Left renal pelvis (tissue), 4 donors: ENCODE data around the gene GASK1A. TPM values are rescaled to one million over a fixed set of nuclear protein-coding genes. Genes with fewer than 3 reads are reported as not detected.

Experiments used
- DNase-seq, 4 donors: peaks; one replicate each; pipeline ENCODE4 v3.0.0-alpha.2; 2013; ENCODE audit warnings: low read depth in 4 of 4, low spot score in 3 of 4
- polyA plus RNA-seq, 4 donors: library from polyadenylated mRNA; unstranded; fragments of 120-200 nt; gene quantifications; one replicate each; pipeline ENCODE4 v1.2.1, GENCODE V29; 2013; ENCODE audit not compliant: insufficient read length in 4 of 4

The GASK1A gene
- polyA plus RNA-seq, 4 donors, result 3.6 to 7.8 (median 4.0) TPM

DNA sequence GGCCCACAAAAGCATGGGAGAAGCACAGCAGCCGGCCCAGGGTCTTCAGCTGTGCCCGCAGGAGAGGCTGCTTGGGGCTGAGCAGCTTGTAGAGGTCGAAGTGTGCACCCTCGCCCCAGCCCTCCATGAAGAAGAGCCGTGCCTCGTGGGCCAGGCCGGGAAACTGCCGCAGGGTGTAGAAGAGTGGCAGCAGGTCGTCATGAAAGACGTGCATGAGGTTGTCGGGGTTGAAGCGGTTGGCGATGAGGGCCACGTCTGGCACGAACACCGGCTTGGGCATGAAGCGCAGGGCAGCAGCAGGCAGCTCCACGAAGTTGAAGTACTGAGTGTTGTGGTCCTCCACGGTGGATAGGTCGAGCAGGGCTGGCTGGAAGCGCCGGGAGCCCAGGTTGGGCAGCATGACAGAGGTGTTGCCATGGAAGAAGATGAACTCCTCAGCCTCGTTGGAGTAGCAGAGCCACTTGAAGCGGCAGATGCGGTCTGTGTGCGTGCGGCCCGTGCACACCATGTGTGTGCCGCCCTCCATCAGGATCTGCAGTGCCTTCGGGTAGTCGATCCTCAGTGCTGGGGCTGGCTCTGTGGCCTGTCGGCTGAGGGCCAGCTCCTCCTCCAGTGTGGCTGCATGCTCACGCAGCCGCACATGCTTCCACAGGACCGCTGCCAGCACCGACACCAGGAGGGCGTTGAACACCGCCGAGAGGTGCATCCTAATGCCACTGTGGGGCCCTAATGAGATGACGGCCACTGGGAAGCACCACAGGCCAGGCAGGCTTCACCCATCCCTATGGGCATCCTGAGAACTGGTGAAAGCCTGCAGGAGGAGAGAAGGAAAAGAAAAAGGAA lies 101.8 kb downstream of the GASK1A start:
- no peak for DNase-seq

DNA sequence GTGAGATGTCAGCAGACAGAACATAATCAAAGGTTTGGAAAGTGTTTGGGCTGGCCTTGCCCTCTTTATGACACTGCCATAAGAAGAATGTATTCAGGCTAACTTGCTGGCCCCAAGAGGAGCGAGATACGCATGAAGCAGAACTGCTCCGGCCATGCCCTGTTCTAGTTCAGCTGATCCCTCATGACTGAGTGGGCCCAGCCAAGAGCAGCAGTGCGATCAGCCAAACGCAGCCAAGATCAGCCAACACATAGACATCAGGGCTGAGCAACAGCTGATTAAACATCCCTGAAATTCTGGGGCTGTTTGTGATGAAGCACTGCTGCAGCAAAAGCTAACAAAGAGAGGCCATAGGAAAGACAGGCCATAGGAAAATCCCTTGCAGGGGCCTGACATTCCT lies 102.7 kb downstream of the GASK1A start:
- DNase-seq, result no peak

DNA sequence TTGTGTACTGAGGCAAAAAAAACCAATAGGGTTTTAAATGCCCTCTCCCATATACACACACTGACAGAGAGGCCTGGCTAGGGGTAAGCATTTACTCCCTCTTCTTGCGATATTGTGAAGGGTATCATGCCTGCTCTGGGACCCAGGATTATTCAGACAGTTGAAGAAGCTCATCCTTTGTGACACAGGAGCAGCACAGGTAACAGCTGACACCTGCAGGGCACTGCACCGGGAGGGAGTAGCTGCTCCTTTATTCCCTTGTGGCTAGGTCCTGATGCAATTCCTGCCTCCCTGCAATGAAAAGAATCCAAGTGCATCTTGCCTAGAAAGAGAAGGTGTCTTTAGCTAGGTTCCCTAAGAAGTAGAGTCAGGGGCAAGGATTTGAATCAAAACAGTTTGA lies 103.3 kb downstream of the GASK1A start:
- DNase-seq, result no peak

DNA sequence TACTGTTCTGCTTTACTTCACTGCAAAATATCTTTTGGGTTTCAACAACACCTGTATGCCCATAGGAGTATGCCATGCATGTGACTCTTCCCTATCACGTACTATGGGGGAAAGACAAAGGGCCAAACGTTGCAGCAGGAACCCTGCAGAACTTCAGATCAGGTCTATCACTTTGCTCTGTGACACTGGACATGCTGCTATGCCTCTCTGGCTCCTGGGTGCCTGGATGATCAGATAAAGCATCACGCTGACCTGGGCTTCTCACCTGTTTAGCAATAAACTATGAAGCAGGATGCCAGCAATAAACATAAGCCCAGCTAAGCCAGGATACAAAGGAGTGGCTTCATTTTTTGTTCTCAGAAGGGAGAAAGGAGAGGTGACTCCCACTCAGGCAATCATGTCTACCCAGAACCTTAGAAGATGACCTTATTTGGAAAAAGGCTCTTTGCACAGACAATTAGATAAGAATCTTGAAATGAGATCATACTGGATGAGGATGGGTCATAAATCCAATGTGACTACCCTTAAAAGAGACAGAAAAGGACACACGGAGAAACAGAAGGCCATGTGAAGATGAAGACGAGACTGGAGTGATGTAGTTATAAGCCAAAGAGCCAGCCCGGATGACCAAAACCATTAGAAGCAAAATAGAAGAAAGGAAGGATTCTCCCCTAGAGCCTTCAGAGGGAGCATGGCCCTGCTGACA lies 107.5 kb downstream of the GASK1A start:
- no peak for DNase-seq

DNA sequence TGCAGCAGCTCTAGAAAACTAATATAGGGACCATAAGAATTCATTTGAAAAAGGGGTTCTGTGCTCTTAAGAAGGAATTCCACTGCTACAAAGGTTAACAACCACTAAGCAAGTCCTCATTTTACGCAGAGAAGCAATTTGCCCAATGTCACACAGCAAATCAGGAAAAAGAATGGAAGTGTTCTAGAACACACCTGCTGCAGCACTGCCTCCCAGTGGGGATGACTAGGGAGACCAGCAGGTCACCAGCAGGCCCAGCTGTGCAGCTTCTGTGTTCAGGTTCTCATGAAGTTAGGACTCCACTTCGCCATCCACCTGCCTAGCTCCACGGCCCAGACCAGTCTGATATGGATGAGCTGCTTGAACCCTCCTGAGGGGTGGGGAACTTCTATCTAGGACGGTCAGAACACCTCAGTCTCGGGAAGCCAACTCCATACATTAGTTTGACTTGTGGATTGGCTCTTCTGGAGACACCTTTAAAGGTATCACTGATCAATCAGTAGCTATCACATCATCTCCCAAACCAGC lies 108.2 kb downstream of the GASK1A start:
- DNase-seq, result no peak

DNA sequence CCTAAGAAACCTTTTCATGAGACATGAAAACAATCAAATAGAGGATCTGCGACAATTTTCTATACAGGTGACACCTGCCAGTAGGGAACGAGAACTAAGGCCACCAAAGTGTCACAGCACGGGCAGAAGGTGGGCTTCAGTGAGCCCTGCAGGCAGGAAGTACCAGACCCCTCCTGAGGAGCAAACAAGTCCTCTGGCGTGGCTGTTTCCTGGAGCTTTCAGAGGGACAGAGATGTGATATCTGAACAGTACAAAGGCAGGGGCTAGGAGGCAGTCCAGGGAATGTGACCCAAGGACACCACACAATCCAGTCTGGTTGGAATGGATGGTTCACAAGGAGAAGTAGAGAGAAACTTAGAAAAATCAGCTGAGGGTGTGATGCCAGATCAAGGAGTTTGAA lies 110.0 kb downstream of the GASK1A start:
- no peak for DNase-seq

DNA sequence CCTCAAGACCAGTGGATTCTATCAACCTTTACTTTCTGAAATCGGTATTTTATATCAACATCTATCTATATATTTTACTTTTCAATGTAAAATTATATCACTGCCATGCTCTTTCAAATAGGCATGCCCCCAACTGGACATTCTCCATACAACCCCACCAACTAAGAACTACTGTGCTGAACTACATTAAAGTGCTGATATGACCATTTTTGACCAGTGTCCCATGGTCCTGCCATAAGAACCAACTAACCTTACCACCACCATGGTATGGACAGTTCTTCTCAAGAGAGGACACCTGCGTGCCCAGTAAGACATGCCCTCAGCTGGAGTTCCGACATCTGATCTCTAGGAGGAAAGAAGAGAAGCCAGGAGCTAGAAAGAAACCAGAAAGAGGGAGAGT lies 111.1 kb downstream of the GASK1A start:
- DNase-seq, result no peak

DNA sequence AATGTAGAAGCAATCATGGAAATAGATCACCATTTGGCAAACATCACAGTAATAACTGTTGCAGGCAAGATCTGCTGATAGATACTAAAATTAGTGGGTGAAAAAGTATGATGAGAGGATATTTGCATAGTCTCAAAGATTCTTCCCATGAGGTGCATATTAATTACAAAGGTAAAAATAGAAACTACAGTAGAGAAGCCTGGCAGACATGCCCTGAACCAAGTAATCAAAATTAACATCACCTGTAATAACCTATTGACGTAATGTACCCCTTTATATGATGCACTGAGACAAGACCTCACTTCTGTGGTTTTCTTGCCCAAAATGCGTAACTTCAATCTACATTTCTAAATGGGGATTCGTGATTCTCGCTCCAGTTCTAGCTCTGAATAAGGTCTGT lies 112.4 kb downstream of the GASK1A start:
- DNase-seq, result no peak

DNA sequence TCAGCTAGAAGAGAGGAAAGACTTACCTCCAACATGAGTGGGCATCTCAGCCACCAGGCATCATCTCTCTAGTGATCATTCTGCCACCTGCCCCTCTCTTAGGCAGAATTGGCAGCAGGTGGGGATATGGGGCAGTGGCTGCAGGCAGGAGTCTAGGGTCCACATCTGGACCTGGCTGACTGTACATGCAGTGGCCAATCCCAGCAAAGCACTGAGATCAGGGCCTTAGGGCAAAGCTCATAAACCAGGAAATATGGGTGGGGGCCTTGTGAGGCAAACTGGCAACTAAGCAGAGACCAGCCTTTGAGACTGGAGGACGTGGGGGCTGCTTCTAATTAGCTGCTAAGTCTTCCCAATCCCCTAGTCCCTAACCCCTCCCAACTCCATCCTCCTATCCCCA lies 113.9 kb downstream of the GASK1A start:
- DNase-seq, result no peak

DNA sequence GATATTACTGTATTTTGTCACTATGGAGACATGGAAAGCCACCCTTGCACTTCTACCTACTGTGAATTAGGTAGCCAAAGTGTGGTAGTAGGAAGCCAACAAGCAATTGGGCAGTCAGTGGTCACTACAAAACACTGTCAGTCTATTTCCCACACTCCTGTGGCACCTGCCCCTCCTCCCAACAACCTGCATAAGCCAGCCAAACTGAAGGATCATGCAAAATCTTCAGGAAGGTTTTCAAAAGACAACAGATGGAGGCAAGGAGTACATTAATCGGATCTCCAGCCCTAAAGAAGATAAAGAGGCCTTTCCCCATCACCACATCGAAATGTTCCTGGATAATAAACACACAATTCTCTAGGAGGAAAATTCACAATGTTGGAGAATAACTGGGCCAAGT lies 114.9 kb downstream of the GASK1A start:
- no peak for DNase-seq

DNA sequence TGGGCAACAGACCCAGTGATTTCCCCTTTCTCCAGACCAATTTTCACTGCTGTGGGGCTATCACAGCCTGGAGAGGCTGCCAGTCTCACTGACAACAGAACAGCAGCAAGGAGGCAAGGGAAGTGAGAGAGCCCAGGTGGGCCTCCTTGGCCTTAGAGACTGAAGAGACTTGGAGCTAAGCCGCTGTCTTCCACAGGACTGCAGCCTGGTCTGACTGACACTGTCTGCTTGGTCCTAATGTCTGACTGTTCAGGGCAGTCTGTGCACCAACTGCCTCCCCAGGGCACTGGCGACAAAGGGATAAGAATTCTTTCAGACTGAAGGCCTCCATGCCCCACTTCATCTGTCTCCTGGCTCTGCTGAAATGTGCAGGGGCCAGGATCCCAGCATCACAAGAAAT lies 115.3 kb downstream of the GASK1A start:
- no peak for DNase-seq

DNA sequence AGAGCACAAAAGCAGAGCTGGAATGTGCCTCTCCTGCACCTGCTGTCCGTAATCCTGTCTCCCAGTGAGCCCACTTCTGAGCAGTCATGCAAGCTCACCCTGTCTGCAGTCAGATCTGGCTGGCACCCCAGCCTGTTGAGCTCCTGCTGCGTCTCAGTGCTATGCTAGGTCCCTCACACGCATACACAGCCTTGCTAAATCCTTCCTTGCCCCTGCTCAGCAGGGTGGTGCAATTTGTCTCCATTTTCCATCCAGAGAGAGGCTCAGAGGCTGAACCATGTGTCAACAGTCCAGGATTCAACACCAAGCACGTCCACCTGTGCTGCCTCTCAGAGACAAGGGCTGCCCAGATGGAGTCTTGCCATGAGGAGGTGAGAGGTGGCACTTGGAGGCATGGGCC lies 115.7 kb downstream of the GASK1A start:
- no peak for DNase-seq

DNA sequence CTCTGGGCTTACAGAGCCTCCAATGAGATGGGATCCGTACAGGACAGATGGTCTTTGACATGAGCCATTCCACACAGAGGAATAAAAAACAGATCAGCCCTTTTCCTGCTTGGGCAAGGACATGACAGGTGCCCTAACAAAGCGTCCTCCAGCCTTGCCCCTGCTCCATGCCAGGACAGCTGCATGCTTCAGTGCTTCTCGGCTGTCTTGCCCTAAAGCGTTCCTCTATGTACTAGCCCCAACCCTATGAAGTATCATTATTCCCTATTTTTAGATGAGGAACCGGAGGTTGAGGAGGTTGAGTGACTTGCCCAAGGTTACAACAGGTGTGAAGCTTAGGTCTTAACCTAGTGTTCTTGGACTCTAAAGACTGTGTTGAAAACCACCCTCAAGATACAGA lies 116.3 kb downstream of the GASK1A start:
- DNase-seq, result no peak

DNA sequence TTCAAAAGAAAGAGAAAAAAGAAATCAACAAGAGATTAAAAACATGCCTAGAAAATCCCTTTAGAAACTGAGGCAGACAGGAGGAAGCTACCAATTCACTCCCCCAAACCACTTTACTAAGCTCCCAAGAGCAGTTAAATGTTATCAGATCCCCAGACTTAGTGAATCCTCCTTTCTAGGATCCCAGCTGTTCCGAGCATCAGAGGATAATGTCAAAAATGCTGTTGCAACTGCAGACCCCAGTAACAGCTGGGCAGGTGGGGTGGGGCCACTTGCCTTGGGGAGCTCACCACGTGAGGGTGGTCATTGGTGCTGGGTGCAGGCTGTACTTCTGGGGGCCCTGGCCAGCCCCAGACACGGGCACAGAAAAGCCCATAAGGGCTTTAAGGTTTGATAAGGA lies 117.7 kb downstream of the GASK1A start:
- DNase-seq, result no peak

DNA sequence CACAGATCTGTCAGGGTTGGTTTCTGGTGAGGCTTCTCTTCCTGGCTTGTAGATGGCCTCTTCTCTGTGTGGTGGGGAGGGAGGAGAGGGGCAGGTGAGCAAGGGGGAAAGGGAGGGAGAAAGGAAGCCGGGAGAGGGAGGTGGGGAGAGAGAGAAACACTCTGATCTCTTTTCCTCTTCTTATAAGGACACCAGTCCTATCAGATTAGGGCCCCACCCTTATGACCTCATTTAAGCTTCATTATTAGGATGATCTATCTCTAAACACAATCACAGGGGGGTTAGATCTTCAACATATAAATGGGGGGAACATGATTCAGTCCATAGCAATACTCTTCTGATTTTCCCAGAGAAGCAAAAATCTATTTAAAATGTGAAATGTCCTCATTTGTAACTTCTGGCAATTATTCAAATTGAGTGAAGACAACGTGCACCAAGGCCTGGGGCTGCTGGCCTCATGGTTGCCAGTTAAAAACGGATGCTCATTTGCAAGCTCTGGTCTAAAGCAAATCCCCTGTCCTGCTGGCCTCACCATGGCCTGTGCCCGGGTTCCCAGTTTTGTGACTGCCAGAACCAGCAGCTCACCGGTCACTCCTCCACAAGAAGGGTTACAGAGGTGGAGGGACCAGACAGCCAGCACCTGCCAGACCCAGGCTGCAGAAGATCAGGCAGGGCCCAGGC lies 118.4 kb downstream of the GASK1A start:
- no peak for DNase-seq

DNA sequence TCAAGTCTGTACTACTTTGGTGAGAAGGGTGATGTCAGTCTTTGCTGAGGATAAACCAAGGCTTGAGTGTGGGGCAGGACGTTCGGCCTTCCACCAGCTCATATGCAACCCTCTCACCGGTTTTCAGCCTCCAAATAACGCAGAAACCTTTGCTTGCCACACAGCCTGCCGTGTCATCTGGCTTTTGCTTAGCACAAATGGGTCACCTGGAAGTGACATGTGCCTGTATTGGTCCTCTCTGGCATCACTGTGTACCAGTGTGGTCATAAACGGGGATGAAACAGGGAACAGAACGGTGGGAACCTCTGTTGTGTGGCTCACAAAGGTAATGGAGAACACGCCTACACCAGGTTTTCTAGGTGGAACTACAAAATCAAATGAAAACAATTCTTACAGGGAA lies 119.7 kb downstream of the GASK1A start:
- DNase-seq, result no peak

DNA sequence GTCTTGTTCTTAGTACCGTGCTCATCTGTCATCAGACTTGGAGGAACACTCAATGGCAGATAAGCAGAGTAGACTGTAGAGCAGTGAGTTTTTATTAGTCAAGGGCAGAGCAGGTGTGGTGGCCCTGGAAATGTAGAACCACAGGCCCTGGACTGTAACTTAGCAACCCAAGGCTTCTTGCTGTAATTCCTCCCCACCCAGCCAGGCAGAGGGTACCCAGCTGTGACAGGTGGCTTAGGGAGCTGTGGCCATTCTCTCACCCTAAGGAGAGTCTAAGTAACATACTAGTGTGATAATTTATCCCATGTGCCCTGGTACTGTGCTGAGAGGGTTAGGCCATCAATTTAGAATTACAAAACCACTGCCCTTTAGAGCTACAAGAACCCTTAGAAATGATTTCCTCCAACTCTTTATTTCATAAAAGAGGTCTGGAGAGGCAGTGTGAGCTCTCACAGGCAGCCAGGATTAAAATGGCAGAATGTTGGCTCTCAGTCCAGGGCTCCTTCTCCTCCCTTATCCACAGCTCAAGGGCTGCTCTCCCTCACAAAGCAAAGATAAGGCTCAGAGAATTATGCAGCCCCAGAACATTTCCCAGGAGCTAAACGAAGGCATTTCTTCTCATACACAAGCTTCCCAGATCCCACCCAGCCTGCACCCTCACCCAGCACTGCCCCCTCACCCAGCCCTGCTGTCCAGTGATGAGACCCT lies 123.8 kb downstream of the GASK1A start:
- DNase-seq, result no peak

DNA sequence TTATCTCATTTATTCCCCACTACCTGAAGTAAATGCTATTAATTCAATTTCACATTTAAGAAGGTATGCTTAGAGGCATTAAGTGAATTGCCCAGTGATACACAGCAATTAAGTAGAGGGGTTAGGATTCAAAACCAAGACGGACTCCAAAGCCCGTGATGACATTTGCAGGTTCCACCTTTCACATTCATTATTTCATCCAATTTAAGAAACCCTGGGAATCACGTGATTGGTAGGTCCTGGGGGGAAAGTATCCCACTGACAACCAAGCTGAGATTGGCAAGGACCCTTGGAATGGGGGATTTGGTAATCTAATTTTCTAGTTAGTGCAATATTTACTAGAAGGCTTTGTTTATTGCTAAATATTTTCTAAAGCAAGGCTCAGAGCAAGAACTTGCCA lies 124.9 kb downstream of the GASK1A start:
- no peak for DNase-seq

DNA sequence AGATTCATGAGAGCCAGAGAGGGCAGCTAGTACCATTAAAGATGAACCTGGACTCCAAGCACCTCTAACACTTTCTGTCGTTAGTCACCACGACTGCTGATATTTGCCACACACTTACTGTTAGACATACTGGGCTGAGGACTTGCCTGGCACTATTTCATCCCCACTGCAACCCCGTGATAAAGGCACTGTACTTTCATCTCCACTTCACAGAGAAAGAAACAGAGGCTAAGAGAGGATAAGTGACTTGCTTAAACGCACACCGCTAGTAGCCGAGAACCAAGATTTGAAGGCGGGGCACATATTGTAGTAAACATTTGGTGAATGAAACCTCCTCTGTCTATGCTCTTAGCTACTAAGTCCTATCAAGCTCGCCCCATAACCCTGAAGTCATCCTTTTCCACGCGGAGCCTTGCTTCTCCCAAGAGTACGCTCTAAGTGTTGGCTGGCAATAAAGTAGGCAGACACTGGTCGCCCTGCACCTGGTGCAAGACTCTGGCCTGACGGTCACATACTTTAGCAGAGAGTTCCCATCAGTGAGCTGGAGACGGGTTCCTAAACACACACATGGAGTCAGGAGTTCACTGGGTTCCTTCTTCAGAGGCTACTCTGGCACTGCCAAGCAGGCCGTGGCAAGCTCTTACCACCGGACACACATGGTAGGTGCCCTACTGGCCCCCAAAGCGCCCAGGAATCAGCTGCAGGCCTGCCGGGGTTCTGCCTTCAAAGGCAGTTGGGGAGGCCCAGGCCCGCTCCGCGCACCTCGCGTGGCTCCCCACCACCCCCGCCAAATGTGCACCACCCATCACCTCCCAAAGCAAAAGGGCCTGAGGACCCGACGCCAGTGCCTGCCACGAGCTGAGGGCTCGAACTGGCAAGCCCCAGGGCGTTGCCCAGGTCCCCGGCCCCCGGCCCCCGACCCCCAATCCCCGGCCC lies 125.8 kb downstream of the GASK1A start:
- no peak for DNase-seq
